ENCODE data around the gene ROGDI. TPM values are rescaled to one million over a fixed set of nuclear protein-coding genes. Genes with fewer than 3 reads are reported as not detected.

The ROGDI gene
- total and polyA plus RNA-seq, 2 of the 13 experiments (the other 11 are each of a cell fraction or from before 2014, with no cell fraction given): 19.2 to 42.1 TPM

DNA sequence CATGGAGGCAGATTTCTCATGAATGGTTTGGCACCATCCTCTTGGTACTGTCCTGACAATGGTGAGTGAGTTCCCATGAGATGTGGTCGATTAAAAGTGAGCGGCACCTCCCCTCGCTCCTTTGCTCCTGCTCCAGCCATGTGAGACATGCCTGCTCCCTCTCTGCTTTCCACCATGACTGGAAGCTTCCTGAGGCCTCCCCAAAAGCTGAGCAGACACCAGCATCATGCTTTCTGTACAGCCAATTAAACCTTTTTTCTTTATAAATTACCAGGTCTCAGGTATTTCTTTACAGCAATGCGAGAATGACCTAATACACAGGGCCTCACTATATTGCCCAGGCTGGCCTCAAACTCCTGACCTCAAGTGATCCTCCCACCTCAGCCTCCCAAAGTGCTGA lies 47.6 kb downstream of the ROGDI start:
- Histone ChIP-seq H3K79me2 (ENCODE audit: insufficient read depth, low read length) (peaks cover 3% of the 10 kb centered on the region), H3K4me3 (replicated peaks in 1 of 3; ENCODE audit: insufficient read depth in 1 of 3, low read depth in 2 of 3, low read length in 3 of 3) (no peak overlapping the region), H3K9me3 (ENCODE audit: low read length) (no peaks in the 10 kb centered on the region; the same call in 1 of the 2 replicates), H3K36me3 (replicated peaks in 1 of 2; ENCODE audit: control insufficient read depth in 1 of 2, insufficient read depth in 2 of 2, low read length in 2 of 2) (peaks cover 22 to 61% of the 10 kb centered on the region in 2 experiments), H2AFZ (ENCODE audit: low read length) (no peak overlapping the region), H3K4me2 (ENCODE audit: low read depth, low read length) (no peak overlapping the region), H4K20me1 (ENCODE audit: insufficient read depth, low read length) (no peaks in the 10 kb centered on the region), H3K27ac (ENCODE audit: extremely low read length, insufficient read depth, low read length) (no peak overlapping the region), H3K9ac (ENCODE audit: insufficient read depth, low read depth, low read length) (no peak overlapping the region), H3K4me1 (ENCODE audit: insufficient read depth, low read length) (no peaks in the 10 kb centered on the region), H3K27me3 (ENCODE audit: control insufficient read depth in 1 of 2, insufficient read depth in 2 of 2, low read length in 2 of 2) (no peaks in the 10 kb centered on the region)
- POLR2A ChIA-PET: no interaction called here
- in situ Hi-C loops (cut with HindIII; ENCODE audit: extremely low pct_ligation_motif_present, low pct_unique_long_range_greater_than_20kb) (no loop called here), intact Hi-C loops (cut with micrococcal nuclease; ENCODE audit: unreplicated experiment) (no loop called here)
- CTCF ChIA-PET (ENCODE audit: low intra/inter-chr PET ratio, low total read pairs): no interaction called here
- no peak for ATAC-seq
- no peak for FAIRE-seq
- no peak for DNase-seq (ENCODE audit: low spot score)
- 100% methylated on average over 4 of the region's 4 CpGs for WGBS (ENCODE audit: low lambda C conversion rate)
- no peak for TF ChIP-seq HNRNPH1 (optimal IDR thresholded peaks at IDR 0.05; ENCODE audit: low read depth, low read length)
- BruUV-seq (replicated peaks): no TSS peak

DNA sequence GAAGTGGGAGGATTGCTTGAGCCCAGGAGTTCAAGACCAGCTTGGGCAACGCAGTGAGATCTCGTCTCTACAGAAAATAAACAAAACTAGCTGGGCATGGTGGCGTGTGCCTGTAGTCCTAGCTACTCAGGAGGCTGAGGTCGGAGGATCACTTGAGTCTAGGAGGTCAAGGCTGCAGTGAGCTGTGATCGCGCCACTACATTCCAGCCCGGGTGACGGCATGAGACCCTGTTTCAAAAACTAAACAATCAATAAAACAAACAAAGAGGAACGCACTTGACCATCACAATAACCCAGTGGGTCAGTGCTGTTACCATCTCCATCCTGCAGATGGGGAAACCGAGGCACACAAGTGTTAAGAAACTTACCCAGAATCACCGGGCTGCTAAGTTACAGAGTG lies 49.2 kb downstream of the ROGDI start:
- FAIRE-seq (no peak), DNase-seq (ENCODE audit: low spot score) (no peak), ATAC-seq (no peak)
- Histone ChIP-seq H3K27ac (ENCODE audit: extremely low read length, insufficient read depth, low read length) (no peak overlapping the region), H3K27me3 (ENCODE audit: control insufficient read depth in 1 of 2, insufficient read depth in 2 of 2, low read length in 2 of 2) (no peaks in the 10 kb centered on the region), H3K4me1 (ENCODE audit: insufficient read depth, low read length) (no peaks in the 10 kb centered on the region), H3K9ac (ENCODE audit: insufficient read depth, low read depth, low read length) (no peak overlapping the region), H3K36me3 (replicated peaks in 1 of 2; ENCODE audit: control insufficient read depth in 1 of 2, insufficient read depth in 2 of 2, low read length in 2 of 2) (peaks cover 20 to 48% of the 10 kb centered on the region in 2 experiments), H3K4me3 (replicated peaks in 1 of 3; ENCODE audit: insufficient read depth in 1 of 3, low read depth in 2 of 3, low read length in 3 of 3) (no peak overlapping the region), H4K20me1 (ENCODE audit: insufficient read depth, low read length) (no peaks in the 10 kb centered on the region), H3K4me2 (ENCODE audit: low read depth, low read length) (no peak overlapping the region), H3K79me2 (ENCODE audit: insufficient read depth, low read length) (peaks cover 3% of the 10 kb centered on the region), H3K9me3 (ENCODE audit: low read length) (no peaks in the 10 kb centered on the region; the same call in 1 of the 2 replicates), H2AFZ (ENCODE audit: low read length) (no peak overlapping the region)
- in situ Hi-C loops (cut with HindIII; ENCODE audit: extremely low pct_ligation_motif_present, low pct_unique_long_range_greater_than_20kb): no loop called here
- POLR2A ChIA-PET: interaction anchor here (1.0 kb wide), 1 partner anchor 15 kb away, joined by 4 read pairs; no protein-coding TSS in a partner anchor
- whole genome bisulfite sequencing (ENCODE audit: low lambda C conversion rate): 82% methylated on average over 11 of the region's 11 CpGs
- BruUV-seq (replicated peaks): no TSS peak
- intact Hi-C loops (cut with micrococcal nuclease; ENCODE audit: unreplicated experiment): no loop called here
- CTCF ChIA-PET (ENCODE audit: low intra/inter-chr PET ratio, low total read pairs): no interaction called here
- 0 out of 2 replicates have a peak, but pooled peaks have one; percentile 42 for TF ChIP-seq ONECUT2 (CRISPR knock-in tag; IDR thresholded peaks at IDR 0.05)
- TF ChIP-seq FOXC1 (CRISPR knock-in tag; IDR thresholded peaks at IDR 0.05; ENCODE audit: borderline replicate concordance): no peak
- TF ChIP-seq RXRA (CRISPR knock-in tag; IDR thresholded peaks at IDR 0.05): no peak
- TF ChIP-seq SAFB2 (CRISPR knock-in tag; IDR thresholded peaks at IDR 0.05; ENCODE audit: borderline replicate concordance, low read depth): no peak
- peak; percentile 41 for TF ChIP-seq SKI (IDR thresholded peaks at IDR 0.05; ENCODE audit: partially characterized antibody)
- TF ChIP-seq TMF1 (CRISPR knock-in tag; IDR thresholded peaks at IDR 0.05; ENCODE audit: low read depth): no peak
- no peak for TF ChIP-seq ZBTB42 (CRISPR knock-in tag; IDR thresholded peaks at IDR 0.05)
- TF ChIP-seq SP140L (CRISPR knock-in tag; IDR thresholded peaks at IDR 0.05; ENCODE audit: borderline replicate concordance): no peak
- no peak for TF ChIP-seq RBFOX2 (IDR thresholded peaks at IDR 0.05; ENCODE audit: low read depth, low read length)
- TF ChIP-seq, protein P1, sequence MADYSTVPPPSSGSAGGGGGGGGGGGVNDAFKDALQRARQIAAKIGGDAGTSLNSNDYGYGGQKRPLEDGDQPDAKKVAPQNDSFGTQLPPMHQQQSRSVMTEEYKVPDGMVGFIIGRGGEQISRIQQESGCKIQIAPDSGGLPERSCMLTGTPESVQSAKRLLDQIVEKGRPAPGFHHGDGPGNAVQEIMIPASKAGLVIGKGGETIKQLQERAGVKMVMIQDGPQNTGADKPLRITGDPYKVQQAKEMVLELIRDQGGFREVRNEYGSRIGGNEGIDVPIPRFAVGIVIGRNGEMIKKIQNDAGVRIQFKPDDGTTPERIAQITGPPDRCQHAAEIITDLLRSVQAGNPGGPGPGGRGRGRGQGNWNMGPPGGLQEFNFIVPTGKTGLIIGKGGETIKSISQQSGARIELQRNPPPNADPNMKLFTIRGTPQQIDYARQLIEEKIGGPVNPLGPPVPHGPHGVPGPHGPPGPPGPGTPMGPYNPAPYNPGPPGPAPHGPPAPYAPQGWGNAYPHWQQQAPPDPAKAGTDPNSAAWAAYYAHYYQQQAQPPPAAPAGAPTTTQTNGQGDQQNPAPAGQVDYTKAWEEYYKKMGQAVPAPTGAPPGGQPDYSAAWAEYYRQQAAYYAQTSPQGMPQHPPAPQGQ (CRISPR knock-in tag; IDR thresholded peaks at IDR 0.05; ENCODE audit: borderline replicate concordance): no peak
- TF ChIP-seq, protein P2, sequence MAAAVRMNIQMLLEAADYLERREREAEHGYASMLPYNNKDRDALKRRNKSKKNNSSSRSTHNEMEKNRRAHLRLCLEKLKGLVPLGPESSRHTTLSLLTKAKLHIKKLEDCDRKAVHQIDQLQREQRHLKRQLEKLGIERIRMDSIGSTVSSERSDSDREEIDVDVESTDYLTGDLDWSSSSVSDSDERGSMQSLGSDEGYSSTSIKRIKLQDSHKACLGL (CRISPR knock-in tag; IDR thresholded peaks at IDR 0.05): no peak
- TF ChIP-seq ZNF839 (CRISPR knock-in tag; IDR thresholded peaks at IDR 0.05; ENCODE audit: borderline replicate concordance): no peak
- no peak for TF ChIP-seq SP1 (IDR thresholded peaks at IDR 0.05)
- no peak for TF ChIP-seq SP1 (CRISPR knock-in tag; IDR thresholded peaks at IDR 0.05)
- no peak for TF ChIP-seq ELF4 (CRISPR knock-in tag; IDR thresholded peaks at IDR 0.05; ENCODE audit: borderline replicate concordance)
- no peak for TF ChIP-seq ZNF282 (IDR thresholded peaks at IDR 0.05; ENCODE audit: partially characterized antibody)
- TF ChIP-seq NFRKB (IDR thresholded peaks at IDR 0.05): no peak
